Stimulated activated CD8-positive, alpha-beta memory T cell treated with anti-CD3 and anti-CD28 coated beads, Interleukin-7, amount 100 ng/mL, for 1 hour (primary cell): Measurements from ENCODE around the gene PRKCA.
"Not testable (repeated sequence)": the region's sequence is repeated elsewhere in the genome, so short reads cannot be mapped to it uniquely, and the experiment has no call there.

Source experiments
- DNase-seq, 2 donors: peaks; one replicate each; pipeline ENCODE4 v3.0.0-alpha.2; 2020; ENCODE audit warnings: low read depth in 2 of 2

Gene PRKCA

GRCh38 chr17:66290101-66290722 lies 12.2 kb upstream of the PRKCA start:
- DNase-seq = no peak

GRCh38 chr17:66292353-66292752 lies 10.1 kb upstream of the PRKCA start:
- no peak for DNase-seq

GRCh38 chr17:66296289-66296725 lies 6.1 kb upstream of the PRKCA start:
- DNase-seq = no peak

GRCh38 chr17:66297443-66297842 lies 5.0 kb upstream of the PRKCA start:
- not testable (repeated sequence) for DNase-seq

GRCh38 chr17:66299711-66300110 lies 2.7 kb upstream of the PRKCA start:
- no peak for DNase-seq

GRCh38 chr17:66300956-66301355 lies 1.5 kb upstream of the PRKCA start:
- DNase-seq = no peak

GRCh38 chr17:66301367-66301863 lies 998 bp upstream of the PRKCA start:
- DNase-seq = no peak

- peak in 1 of 2 donors; percentile 16 for DNase-seq
Observed at GRCh38 chr17:66302761-66303626, 581 bp downstream of the PRKCA start.

- DNase-seq = no peak
Observed at GRCh38 chr17:66304304-66305174, 2.1 kb downstream of the PRKCA start.

- no peak for DNase-seq
Observed at GRCh38 chr17:66306446-66306845, 4.0 kb downstream of the PRKCA start.

GRCh38 chr17:66307257-66307656 lies 4.8 kb downstream of the PRKCA start:
- no peak for DNase-seq

GRCh38 chr17:66308856-66309255 lies 6.4 kb downstream of the PRKCA start:
- DNase-seq = no peak

GRCh38 chr17:66309793-66310192 lies 7.4 kb downstream of the PRKCA start:
- no peak for DNase-seq

- no peak for DNase-seq
Observed at GRCh38 chr17:66310528-66311148, 8.2 kb downstream of the PRKCA start.

GRCh38 chr17:66312912-66313311 lies 10.5 kb downstream of the PRKCA start:
- DNase-seq = no peak

GRCh38 chr17:66313325-66313724 lies 10.9 kb downstream of the PRKCA start:
- no peak for DNase-seq

- no peak for DNase-seq
Observed at GRCh38 chr17:66313995-66314659, 11.7 kb downstream of the PRKCA start.

- DNase-seq = no peak
Observed at GRCh38 chr17:66317629-66318028, 15.2 kb downstream of the PRKCA start.

GRCh38 chr17:66319226-66319625 lies 16.8 kb downstream of the PRKCA start:
- no peak for DNase-seq

GRCh38 chr17:66322764-66323163 lies 20.4 kb downstream of the PRKCA start:
- no peak for DNase-seq
